ENCODE data around the gene SLC25A29. TPM values are rescaled to one million over a fixed set of nuclear protein-coding genes. Genes with fewer than 3 reads are reported as not detected.
"Not testable (repeated sequence)": the region's sequence is repeated elsewhere in the genome, so short reads cannot be mapped to it uniquely, and the experiment has no call there.

SLC25A29 gene
- total RNA-seq, 2 experiments from 2014 or later: 29.7 to 29.9 TPM

- Mint-ChIP-seq H3K27ac (peak overlapping the region; percentile 33), H3K4me3 (no peak overlapping the region), H3K9me3 (ENCODE audit: insufficient read depth) (no peaks in the 10 kb centered on the region), H3K4me1 (ENCODE audit: low read depth) (peaks cover 11% of the 10 kb centered on the region), H3K36me3 (ENCODE audit: low read depth) (no peaks in the 10 kb centered on the region), H3K27me3 (ENCODE audit: low read depth) (no peaks in the 10 kb centered on the region)
- no peak for DNase-seq
- CTCF ChIA-PET: interaction anchor here (1.5 kb wide), 1 partner anchor 14 kb away, joined by 6 read pairs; no protein-coding TSS in a partner anchor
- POLR2A ChIA-PET: no interaction called here
- ATAC-seq: no peak
Measured at GRCh38 chr14:100288382-100289185, 17.7 kb downstream of the SLC25A29 start.

DNA sequence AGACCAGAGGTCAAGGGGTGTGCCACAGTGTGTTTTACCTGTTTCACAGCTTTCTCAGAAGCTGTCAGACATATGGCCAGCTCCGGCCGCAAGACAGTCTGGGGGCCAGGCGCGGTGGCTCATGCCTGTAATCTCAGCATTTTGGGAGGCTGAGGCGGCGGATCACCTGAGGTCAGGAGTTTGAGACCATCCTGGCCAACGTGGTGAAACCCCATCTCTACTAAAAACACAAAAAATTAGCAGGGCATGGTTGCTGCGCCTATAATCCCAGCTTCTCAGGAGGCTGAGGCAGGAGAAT is 18.3 kb downstream of the SLC25A29 start:
- CTCF ChIA-PET: interaction anchor here (1.5 kb wide), 1 partner anchor 15 kb away, joined by 6 read pairs; no protein-coding TSS in a partner anchor
- H3K36me3 Mint-ChIP-seq (ENCODE audit: low read depth); POLR2A ChIA-PET; DNase-seq; ATAC-seq; H3K27me3 Mint-ChIP-seq (ENCODE audit: low read depth); H3K9me3 Mint-ChIP-seq (ENCODE audit: insufficient read depth); H3K27ac Mint-ChIP-seq; H3K4me3 Mint-ChIP-seq: not testable (repeated sequence)
- H3K4me1 Mint-ChIP-seq (ENCODE audit: low read depth): peaks cover 11% of the 10 kb centered on the region

GRCh38 chr14:100287202-100287997 is 18.8 kb downstream of the SLC25A29 start:
- H3K4me3 Mint-ChIP-seq: no peak overlapping the region
- no peaks in the 10 kb centered on the region for H3K9me3 Mint-ChIP-seq (ENCODE audit: insufficient read depth)
- H3K27ac Mint-ChIP-seq: no peak overlapping the region
- ChIA-PET POLR2A (no interaction called here), CTCF (interaction anchor here (1.1 to 4.2 kb wide), 4 partner anchors 9 to 88 kb away, joined by 3 to 33 read pairs (median 6); a partner anchor contains a TSS)
- peaks cover 11% of the 10 kb centered on the region for H3K4me1 Mint-ChIP-seq (ENCODE audit: low read depth)
- DNase-seq (no peak), ATAC-seq (no peak)
- H3K36me3 Mint-ChIP-seq (ENCODE audit: low read depth): no peaks in the 10 kb centered on the region
- no peaks in the 10 kb centered on the region for H3K27me3 Mint-ChIP-seq (ENCODE audit: low read depth)

DNA sequence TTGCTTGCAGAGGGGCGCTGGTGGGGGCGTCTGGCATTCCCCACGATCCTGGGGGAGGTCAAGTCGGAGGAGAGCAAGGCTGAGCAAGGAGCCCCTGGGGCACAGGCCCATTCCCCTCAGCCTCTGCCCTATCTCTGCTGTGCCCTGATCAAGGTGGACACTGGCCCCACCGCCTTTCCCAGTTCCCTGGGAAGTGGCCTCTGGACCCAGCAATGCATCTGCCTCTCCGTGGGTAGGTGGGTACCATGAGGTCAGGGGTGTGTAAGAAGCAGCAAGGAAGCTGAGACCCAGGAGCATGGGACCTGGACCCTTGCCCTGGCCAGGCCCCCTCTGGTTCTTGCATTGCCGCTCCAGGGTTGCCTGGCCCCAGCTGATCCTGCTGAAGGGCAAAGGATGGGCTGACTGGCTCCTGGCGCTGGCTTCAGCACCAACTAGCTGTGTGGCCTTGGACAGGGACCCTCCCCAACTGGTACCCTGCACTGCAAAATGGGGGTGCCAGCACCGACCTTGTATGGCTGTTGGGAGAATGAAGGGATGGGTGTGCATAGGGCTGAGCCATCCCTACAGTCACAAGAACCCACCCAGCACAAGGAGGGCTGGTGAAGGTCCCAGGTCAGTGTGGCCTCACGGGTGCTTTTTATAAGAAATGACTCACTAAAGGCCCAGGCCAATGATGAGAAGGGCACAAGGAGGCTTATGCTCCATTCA is 19.6 kb downstream of the SLC25A29 start:
- POLR2A ChIA-PET: interaction anchor here (1.3 kb wide), 1 partner anchor 19 kb away, joined by 3 read pairs; no protein-coding TSS in a partner anchor
- no peak for ATAC-seq
- CTCF ChIA-PET: interaction anchor here (0.6 to 4.2 kb wide), 15 partner anchors 9 to 214 kb away, joined by 3 to 33 read pairs (median 6); a partner anchor contains a TSS

DNA sequence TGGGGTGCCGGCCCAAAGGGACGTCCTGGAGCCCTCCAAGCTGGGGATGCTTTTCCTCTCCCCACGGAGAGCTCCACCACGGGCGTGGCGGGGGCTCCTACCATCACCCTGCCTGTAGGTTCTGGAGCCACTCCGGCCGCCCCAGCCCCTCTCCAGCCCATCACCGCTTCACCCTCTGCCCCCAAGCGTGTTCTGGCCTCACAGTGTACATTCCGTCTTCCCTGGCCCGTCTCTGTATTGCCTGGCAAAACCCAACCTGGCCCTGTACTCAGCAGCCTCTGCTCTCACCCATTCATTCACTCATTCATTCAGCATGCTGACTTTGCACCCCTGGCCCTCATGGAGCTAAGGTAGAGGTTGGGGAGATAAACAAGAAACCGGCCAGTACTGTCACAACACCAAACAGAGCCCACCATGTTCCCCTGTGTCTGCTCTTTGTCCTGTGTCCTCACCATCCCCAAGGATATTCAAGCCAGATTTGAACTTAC is 20.3 kb downstream of the SLC25A29 start:
- peaks cover 17% of the 10 kb centered on the region for H3K4me1 Mint-ChIP-seq (ENCODE audit: low read depth)
- CTCF ChIA-PET: interaction anchor here (0.6 to 4.2 kb wide), 22 partner anchors 10 to 213 kb away, joined by 3 to 33 read pairs (median 6); a partner anchor contains a TSS
- no peaks in the 10 kb centered on the region for H3K9me3 Mint-ChIP-seq (ENCODE audit: insufficient read depth)
- peak overlapping the region; percentile 78 for H3K4me3 Mint-ChIP-seq
- DNase-seq (no peak), ATAC-seq (no peak)
- no peaks in the 10 kb centered on the region for H3K27me3 Mint-ChIP-seq (ENCODE audit: low read depth)
- POLR2A ChIA-PET: interaction anchor here (1.0 to 1.3 kb wide), 2 partner anchors 10 to 19 kb away, joined by 3 read pairs; no protein-coding TSS in a partner anchor
- H3K27ac Mint-ChIP-seq: peak overlapping the region; percentile 76
- no peaks in the 10 kb centered on the region for H3K36me3 Mint-ChIP-seq (ENCODE audit: low read depth)

More for the DNA sequence above, 19.6 kb downstream of the SLC25A29 start:
- H3K27me3 Mint-ChIP-seq (ENCODE audit: low read depth): no peaks in the 10 kb centered on the region
- no peaks in the 10 kb centered on the region for H3K36me3 Mint-ChIP-seq (ENCODE audit: low read depth)
- peak overlapping the region; percentile 15 for H3K4me3 Mint-ChIP-seq
- H3K27ac Mint-ChIP-seq: no peak overlapping the region
- H3K9me3 Mint-ChIP-seq (ENCODE audit: insufficient read depth): no peaks in the 10 kb centered on the region
- DNase-seq: no peak
- H3K4me1 Mint-ChIP-seq (ENCODE audit: low read depth): peaks cover 13% of the 10 kb centered on the region

DNA sequence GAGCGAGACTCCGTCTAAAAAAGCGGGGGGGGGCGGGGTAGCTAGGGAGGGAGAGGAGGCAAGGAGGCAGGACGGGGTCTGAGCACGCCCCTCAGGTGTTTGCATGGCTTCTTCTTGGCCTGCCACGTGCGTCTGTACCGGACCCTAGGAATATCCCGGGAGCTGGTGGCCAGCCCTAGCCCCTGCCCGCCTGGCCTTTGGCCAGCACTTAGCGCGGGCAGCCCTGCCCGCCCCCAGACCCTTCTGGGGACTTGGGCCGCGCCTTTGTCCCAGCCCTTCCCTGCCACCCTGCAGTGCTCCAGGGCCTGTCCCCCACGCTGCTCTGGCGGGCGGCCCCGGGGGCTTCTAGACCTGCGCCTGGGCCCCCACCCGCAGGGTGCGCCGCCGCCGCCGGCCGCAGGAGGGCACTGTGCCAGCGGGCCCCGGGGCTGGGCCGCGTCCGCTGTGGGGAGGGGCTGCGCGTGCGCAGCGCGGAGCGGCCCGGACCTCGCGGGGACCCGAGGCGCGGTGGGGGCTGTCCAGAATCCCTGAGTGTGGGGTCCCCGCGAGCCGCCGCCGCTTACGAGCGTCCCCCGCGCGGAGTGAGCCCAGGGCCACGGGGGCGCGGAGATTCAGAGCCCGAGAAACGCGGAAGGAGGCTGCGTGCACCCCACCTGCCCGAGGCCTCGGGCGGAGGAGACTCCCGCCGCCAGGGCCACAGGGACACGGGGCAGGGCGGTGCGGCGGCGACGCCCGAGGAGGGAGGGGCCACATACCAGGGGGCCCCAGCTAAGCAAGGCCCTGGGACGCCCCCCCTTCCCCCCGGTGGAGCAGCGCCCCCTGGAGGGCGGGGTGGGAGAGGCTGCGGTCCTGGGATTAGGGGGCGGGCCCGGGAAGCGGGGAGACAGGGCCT is 21.0 kb downstream of the SLC25A29 start:
- peak overlapping the region; percentile 72 for H3K27ac Mint-ChIP-seq

GRCh38 chr14:100283984-100284881 is 22.0 kb downstream of the SLC25A29 start:
- DNase-seq: no peak
- peak overlapping the region; percentile 44 for H3K4me3 Mint-ChIP-seq
- H3K4me1 Mint-ChIP-seq (ENCODE audit: low read depth): peaks cover 31% of the 10 kb centered on the region
- peak overlapping the region; percentile 72 for H3K27ac Mint-ChIP-seq
- H3K27me3 Mint-ChIP-seq (ENCODE audit: low read depth): no peaks in the 10 kb centered on the region
- CTCF ChIA-PET: interaction anchor here (0.6 to 4.2 kb wide), 13 partner anchors 10 to 93 kb away, joined by 3 to 33 read pairs (median 8); no protein-coding TSS in a partner anchor
- H3K9me3 Mint-ChIP-seq (ENCODE audit: insufficient read depth): no peaks in the 10 kb centered on the region
- ATAC-seq: no peak
- POLR2A ChIA-PET: interaction anchor here (0.6 to 1.0 kb wide), 2 partner anchors 26 to 319 kb away, joined by 3 to 4 read pairs; no protein-coding TSS in a partner anchor
- H3K36me3 Mint-ChIP-seq (ENCODE audit: low read depth): peaks cover 8% of the 10 kb centered on the region

More for the DNA sequence above, 21.0 kb downstream of the SLC25A29 start:
- POLR2A ChIA-PET: interaction anchor here (1.0 to 1.3 kb wide), 3 partner anchors 11 to 27 kb away, joined by 3 to 4 read pairs (median 3); no protein-coding TSS in a partner anchor
- CTCF ChIA-PET: interaction anchor here (0.7 to 4.2 kb wide), 22 partner anchors 11 to 213 kb away, joined by 3 to 33 read pairs (median 6); no protein-coding TSS in a partner anchor
- peak; percentile 80 for DNase-seq
- Mint-ChIP-seq H3K36me3 (ENCODE audit: low read depth) (peaks cover 5% of the 10 kb centered on the region), H3K9me3 (ENCODE audit: insufficient read depth) (no peaks in the 10 kb centered on the region), H3K4me1 (ENCODE audit: low read depth) (peaks cover 22% of the 10 kb centered on the region), H3K27me3 (ENCODE audit: low read depth) (no peaks in the 10 kb centered on the region), H3K4me3 (peak overlapping the region; percentile 78)
- peak; percentile 89 for ATAC-seq

DNA sequence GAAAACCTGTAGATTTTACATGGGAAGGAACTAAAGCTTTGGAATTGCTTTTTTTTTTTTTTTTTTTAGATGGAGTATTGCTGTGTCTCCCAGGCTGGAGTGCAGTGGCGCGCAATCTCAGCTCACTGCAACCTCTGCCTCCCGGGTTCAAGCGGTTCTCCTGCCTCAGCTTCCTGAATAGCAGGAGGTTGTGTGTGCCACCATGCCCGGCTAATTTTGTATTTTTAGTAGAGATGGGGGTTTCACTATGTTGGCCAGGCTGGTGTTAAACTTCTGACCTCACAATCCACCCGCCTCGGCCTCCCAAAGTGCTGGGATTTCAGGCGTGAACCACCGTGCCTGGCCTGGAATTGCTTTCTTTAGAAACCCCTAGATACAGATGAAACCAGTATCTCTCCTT is 22.8 kb downstream of the SLC25A29 start:
- H3K27me3 Mint-ChIP-seq (ENCODE audit: low read depth); H3K9me3 Mint-ChIP-seq (ENCODE audit: insufficient read depth); DNase-seq; H3K4me3 Mint-ChIP-seq; ATAC-seq: not testable (repeated sequence)
- peak overlapping the region; percentile 61 for H3K27ac Mint-ChIP-seq
- ChIA-PET POLR2A (interaction anchor here (0.6 kb wide), 1 partner anchor 320 kb away, joined by 3 read pairs; no protein-coding TSS in a partner anchor), CTCF (interaction anchor here (0.6 to 4.2 kb wide), 11 partner anchors 9 to 94 kb away, joined by 3 to 33 read pairs (median 5); no protein-coding TSS in a partner anchor)
- peaks cover 12% of the 10 kb centered on the region for H3K36me3 Mint-ChIP-seq (ENCODE audit: low read depth)
- peaks cover 39% of the 10 kb centered on the region for H3K4me1 Mint-ChIP-seq (ENCODE audit: low read depth)

DNA sequence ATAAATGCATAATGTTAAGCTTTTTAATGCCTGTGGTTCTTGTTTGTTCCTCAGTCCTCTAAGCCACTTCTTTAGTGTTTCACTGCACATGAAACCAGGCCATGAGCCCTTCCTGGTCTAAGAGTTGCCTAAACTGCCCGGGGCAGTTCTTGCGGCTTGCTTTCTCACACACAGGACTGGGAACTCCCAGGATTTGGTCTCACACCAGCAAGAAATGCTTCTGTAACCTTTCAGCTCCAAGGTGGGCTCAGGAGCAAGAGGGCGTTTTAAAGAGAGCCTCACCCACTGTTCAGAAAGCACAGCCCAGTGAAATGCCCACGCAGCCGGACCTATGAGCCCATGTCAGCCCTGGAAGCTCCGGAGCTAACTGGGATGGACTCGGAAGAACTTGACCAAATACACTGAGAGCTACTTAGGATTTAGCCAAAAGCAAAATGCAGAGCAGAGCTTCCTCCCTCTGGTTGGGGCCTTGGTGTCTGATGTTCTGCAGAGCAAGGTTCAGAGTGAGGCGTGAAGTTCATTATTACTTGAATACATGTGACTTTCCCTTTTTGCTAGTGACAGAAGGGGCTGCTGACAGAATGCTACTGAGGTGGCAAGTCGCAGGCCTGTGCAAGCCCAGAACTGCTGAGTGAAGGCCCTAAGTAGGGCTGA is 23.4 kb downstream of the SLC25A29 start:
- Mint-ChIP-seq H3K27ac (peak overlapping the region; percentile 61), H3K36me3 (ENCODE audit: low read depth) (peaks cover 14% of the 10 kb centered on the region), H3K4me3 (no peak overlapping the region), H3K4me1 (ENCODE audit: low read depth) (peaks cover 43% of the 10 kb centered on the region), H3K9me3 (ENCODE audit: insufficient read depth) (no peaks in the 10 kb centered on the region), H3K27me3 (ENCODE audit: low read depth) (no peaks in the 10 kb centered on the region)
- no peak for DNase-seq
- POLR2A ChIA-PET: no interaction called here
- CTCF ChIA-PET: interaction anchor here (0.8 to 4.2 kb wide), 9 partner anchors 8 to 95 kb away, joined by 3 to 33 read pairs (median 5); no protein-coding TSS in a partner anchor
- ATAC-seq: no peak
